ENCODE measurements around the gene B9D2. TPM values are rescaled to one million over a fixed set of nuclear protein-coding genes. Genes with fewer than 3 reads are reported as not detected.

The B9D2 gene
- total RNA-seq, 1 donor from 2014 or later = 4.6 TPM

GRCh38 chr19:41325947-41326706, 37.8 kb downstream of the B9D2 start:
- no peak for TF ChIP-seq CTCF (IDR thresholded peaks at IDR 0.05)
- H3K4me1 Mint-ChIP-seq (ENCODE audit: unreplicated experiment) = peaks cover 80% of the 10 kb centered on the region

GRCh38 chr19:41325640-41325946, 38.4 kb downstream of the B9D2 start:
- H3K36me3 Mint-ChIP-seq (ENCODE audit: unreplicated experiment) = peaks cover 12% of the 10 kb centered on the region
- H3K4me3 Mint-ChIP-seq (ENCODE audit: unreplicated experiment) = peak overlapping the region; percentile 58
- H3K27me3 Mint-ChIP-seq (ENCODE audit: unreplicated experiment) = no peaks in the 10 kb centered on the region
- peak overlapping the region; percentile 100 for H3K27ac Mint-ChIP-seq (ENCODE audit: unreplicated experiment)
- H3K4me1 Mint-ChIP-seq (ENCODE audit: unreplicated experiment) = peaks cover 84% of the 10 kb centered on the region
- no peak for TF ChIP-seq CTCF (IDR thresholded peaks at IDR 0.05)
- DNase-seq (ENCODE audit: extremely low spot score, unreplicated experiment) = no peak
- no peaks in the 10 kb centered on the region for H3K9me3 Mint-ChIP-seq (ENCODE audit: unreplicated experiment)

More at GRCh38 chr19:41325947-41326706, 37.8 kb downstream of the B9D2 start:
- Mint-ChIP-seq H3K27me3 (ENCODE audit: unreplicated experiment) (no peaks in the 10 kb centered on the region), H3K4me3 (ENCODE audit: unreplicated experiment) (peak overlapping the region; percentile 63), H3K27ac (ENCODE audit: unreplicated experiment) (peak overlapping the region; percentile 100), H3K36me3 (ENCODE audit: unreplicated experiment) (peaks cover 11% of the 10 kb centered on the region), H3K9me3 (ENCODE audit: unreplicated experiment) (no peaks in the 10 kb centered on the region)
- DNase-seq (ENCODE audit: extremely low spot score, unreplicated experiment) = peak; percentile 89

- Mint-ChIP-seq H3K27ac (ENCODE audit: unreplicated experiment) (peak overlapping the region; percentile 100), H3K4me3 (ENCODE audit: unreplicated experiment) (peak overlapping the region; percentile 58), H3K4me1 (ENCODE audit: unreplicated experiment) (peaks cover 83% of the 10 kb centered on the region), H3K27me3 (ENCODE audit: unreplicated experiment) (no peaks in the 10 kb centered on the region), H3K9me3 (ENCODE audit: unreplicated experiment) (no peaks in the 10 kb centered on the region), H3K36me3 (ENCODE audit: unreplicated experiment) (peaks cover 9% of the 10 kb centered on the region)
- peak; percentile 89 for DNase-seq (ENCODE audit: extremely low spot score, unreplicated experiment)
- TF ChIP-seq CTCF (IDR thresholded peaks at IDR 0.05) = no peak
Observed at GRCh38 chr19:41324921-41325639, 38.9 kb downstream of the B9D2 start.

GRCh38 chr19:41324231-41324702, 39.7 kb downstream of the B9D2 start:
- H3K27ac Mint-ChIP-seq (ENCODE audit: unreplicated experiment) = peak overlapping the region; percentile 100
- no peaks in the 10 kb centered on the region for H3K9me3 Mint-ChIP-seq (ENCODE audit: unreplicated experiment)
- no peak for TF ChIP-seq CTCF (IDR thresholded peaks at IDR 0.05)
- H3K36me3 Mint-ChIP-seq (ENCODE audit: unreplicated experiment) = peaks cover 9% of the 10 kb centered on the region
- H3K27me3 Mint-ChIP-seq (ENCODE audit: unreplicated experiment) = no peaks in the 10 kb centered on the region
- peak overlapping the region; percentile 35 for H3K4me3 Mint-ChIP-seq (ENCODE audit: unreplicated experiment)
- peaks cover 87% of the 10 kb centered on the region for H3K4me1 Mint-ChIP-seq (ENCODE audit: unreplicated experiment)
- DNase-seq (ENCODE audit: extremely low spot score, unreplicated experiment) = no peak

Data from osteocyte (in vitro differentiated cells).